CD14-positive monocyte (primary cell): Measurements from ENCODE around the gene EMC8. TPM values are rescaled to one million over a fixed set of nuclear protein-coding genes. Genes with fewer than 3 reads are reported as not detected.

Experiments used
- DNase-seq, 3 donors: peaks; one replicate each; pipeline ENCODE4 v3.0.0-alpha.2; 2011 to 2022
- H2AFZ ChIP-seq: 2 replicates; pipeline ENCODE4 v1.6.0; 2012; ENCODE audit warnings: mild to moderate bottlenecking, low read depth, low read length, inconsistent platforms; ENCODE audit not compliant: insufficient read depth, poor library complexity, severe bottlenecking
- H3K27ac ChIP-seq, 2 donors: 1 replicate in 1 of 2; 2 replicates in 1 of 2; pipeline ENCODE4 v1.5.1; 2012 to 2013; ENCODE audit warnings: low read length in 2 of 2, control low read depth in 1 of 2, inconsistent platforms in 1 of 2, low read depth in 1 of 2, mild to moderate bottlenecking in 1 of 2
- H3K27me3 ChIP-seq, 2 donors: one replicate each; pipeline versions ENCODE4 v1.6.0 to v1.6.1; 2011 to 2013; ENCODE audit warnings: low read length in 2 of 2; ENCODE audit not compliant: control insufficient read depth in 2 of 2, insufficient read depth in 2 of 2
- H3K36me3 ChIP-seq, 2 donors: replicated peaks in 1 of 2; 1 replicate in 1 of 2; 2 replicates in 1 of 2; pipeline versions ENCODE4 v1.5.1 to v1.6.1; 2012 to 2013; ENCODE audit warnings: low read length in 2 of 2, control low read depth in 1 of 2, inconsistent platforms in 1 of 2, mild to moderate bottlenecking in 1 of 2; ENCODE audit not compliant: insufficient read depth in 2 of 2, control insufficient read depth in 1 of 2
- H3K4me1 ChIP-seq, 2 donors: 1 replicate in 1 of 2; 2 replicates in 1 of 2; pipeline versions ENCODE4 v1.5.1 to v1.6.1; 2012 to 2013; ENCODE audit warnings: low read length in 2 of 2, control low read depth in 1 of 2, inconsistent platforms in 1 of 2, mild to moderate bottlenecking in 1 of 2, moderate library complexity in 1 of 2; ENCODE audit not compliant: insufficient read depth in 2 of 2, control insufficient read depth in 1 of 2
- H3K4me2 ChIP-seq: replicated peaks from 2 replicates; pipeline ENCODE3; 2012; ENCODE audit warnings: low read length, moderate library complexity, mild to moderate bottlenecking; ENCODE audit not compliant: poor library complexity, severe bottlenecking; ENCODE audit errors: extremely low read depth
- H3K4me3 ChIP-seq, 3 experiments: fragments of 200-600 bp in 1 of 3; sonication (generic) in 1 of 3; replicated peaks in 1 of 3; 1 replicate in 2 of 3; 2 replicates in 1 of 3; pipeline ENCODE4 v1.5.1; 2011 to 2013; ENCODE audit warnings: low read length in 3 of 3, mild to moderate bottlenecking in 3 of 3, control low read depth in 2 of 3, low read depth in 2 of 3, inconsistent platforms in 1 of 3, moderate library complexity in 1 of 3
- H3K79me2 ChIP-seq: 2 replicates; pipeline ENCODE4 v1.6.0; 2012; ENCODE audit warnings: mild to moderate bottlenecking, control low read depth, inconsistent platforms, low read length, moderate library complexity; ENCODE audit not compliant: insufficient read depth
- H3K9ac ChIP-seq: 2 replicates; pipeline ENCODE4 v1.6.0; 2017; ENCODE audit warnings: low read length, mild to moderate bottlenecking; ENCODE audit not compliant: insufficient read depth, poor library complexity, severe bottlenecking
- H3K9me3 ChIP-seq, 2 donors: replicated peaks in 1 of 2; 1 replicate in 1 of 2; 2 replicates in 1 of 2; pipeline versions ENCODE4 v1.5.1 to v1.6.1; 2012 to 2013; ENCODE audit warnings: low read length in 2 of 2, control low read depth in 1 of 2; ENCODE audit not compliant: control insufficient read depth in 1 of 2, insufficient read depth in 1 of 2
- H4K20me1 ChIP-seq: 2 replicates; pipeline ENCODE4 v1.6.0; 2012; ENCODE audit warnings: mild to moderate bottlenecking, low read length, control low read depth, moderate library complexity; ENCODE audit not compliant: insufficient read depth
- H3K27ac Mint-ChIP-seq, 7 donors: one replicate each; pipeline ENCODE4 v1.8.0; 2020; ENCODE audit warnings: mild to moderate bottlenecking in 7 of 7, mixed read lengths in 7 of 7, moderate library complexity in 6 of 7, inconsistent platforms in 2 of 7
- H3K27me3 Mint-ChIP-seq, 3 donors: one replicate each; pipeline ENCODE4 v1.8.0; 2021 to 2022; ENCODE audit warnings: low read depth in 3 of 3, mild to moderate bottlenecking in 3 of 3, mixed read lengths in 3 of 3, moderate library complexity in 3 of 3, inconsistent platforms in 1 of 3
- H3K36me3 Mint-ChIP-seq, 2 donors: one replicate each; pipeline ENCODE4 v1.8.0; 2020; ENCODE audit warnings: mixed read lengths in 2 of 2, inconsistent platforms in 1 of 2, mild to moderate bottlenecking in 1 of 2
- H3K4me1 Mint-ChIP-seq: one replicate; pipeline ENCODE4 v1.8.0; 2020; ENCODE audit warnings: mild to moderate bottlenecking, mixed read lengths
- H3K4me3 Mint-ChIP-seq, 2 donors: one replicate each; pipeline ENCODE4 v1.8.0; 2020; ENCODE audit warnings: mild to moderate bottlenecking in 2 of 2, mixed read lengths in 2 of 2, moderate library complexity in 1 of 2
- H3K9me3 Mint-ChIP-seq, 7 donors: one replicate each; pipeline ENCODE4 v1.8.0; 2020 to 2022; ENCODE audit warnings: mixed read lengths in 7 of 7, mild to moderate bottlenecking in 6 of 7, moderate library complexity in 6 of 7, inconsistent platforms in 2 of 7
- WGBS: methylation state at CpG from one replicate; pipeline ENCODE4 v1.1.5; 2013; ENCODE audit warnings: missing lambda C conversion rate; ENCODE audit not compliant: insufficient coverage; 5-methylcytosine and 5-hydroxymethylcytosine counted together
- intact Hi-C, 2 donors: fragments of 100-400 bp; cut with micrococcal nuclease; formaldehyde crosslinking; loops; one replicate each; pipeline versions ENCODE4 v1.15.0 to v1.15.1; 2023
- polyA plus RNA-seq, 3 donors: library from polyadenylated mRNA; depleted of rRNA in 1 of 3; unstranded in 2 of 3; stranded (reverse) in 1 of 3; fragments of 300-500 nt in 2 of 3; fragments of >200 nt in 1 of 3; fragmentation: Illumina TruSeq in 2 of 3; gene quantifications; 1 replicate in 2 of 3; 2 replicates in 1 of 3; pipeline ENCODE4 v1.2.3, GENCODE V29; 2012 to 2021
- TF ChIP-seq, protein P1 (sequence below): fragments of 200-600 bp; IDR thresholded peaks from one replicate; pipeline ENCODE4 v1.8.0; 2022; ENCODE audit warnings: antibody characterized with exemption, mild to moderate bottlenecking

The EMC8 gene
- polyA plus RNA-seq, 3 donors, result 28.2 to 30.0 (median 29.9) TPM

DNA sequence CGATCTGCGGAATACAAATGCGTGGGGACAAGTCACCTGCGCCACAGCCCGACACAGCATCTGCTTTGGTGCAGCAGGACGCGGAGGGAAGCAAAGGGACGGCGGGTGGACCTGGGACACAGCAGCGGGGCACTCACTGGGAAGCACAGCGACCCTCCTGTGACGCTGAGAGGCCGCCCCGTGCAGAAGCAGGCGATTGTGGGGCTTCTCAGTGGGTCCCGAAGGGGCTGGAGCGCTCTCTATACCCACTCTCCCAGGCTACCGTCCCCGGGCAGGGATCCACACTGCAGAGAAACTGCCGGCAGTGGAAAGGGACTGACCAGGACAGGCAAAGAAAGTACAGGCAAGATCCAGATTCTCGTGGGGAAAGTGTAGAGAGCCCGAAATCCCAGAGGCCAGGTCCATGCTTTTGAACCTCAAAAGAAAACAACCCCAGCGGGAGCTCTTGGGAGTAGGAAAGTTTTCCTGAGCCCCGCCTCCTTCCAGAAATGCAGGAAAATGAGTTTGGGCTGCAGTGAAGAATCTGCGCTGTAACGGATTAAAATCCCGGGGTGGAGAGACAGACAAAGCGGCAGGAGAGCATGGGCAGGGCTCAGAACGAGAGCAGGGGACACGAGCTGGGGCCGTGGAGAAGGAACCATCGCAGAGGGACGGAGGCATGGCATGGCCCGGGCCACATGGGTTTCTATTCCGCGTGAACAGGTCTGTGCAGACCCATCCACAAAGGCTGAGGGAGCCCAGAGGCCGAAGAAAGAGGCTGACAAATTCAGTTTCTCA, 12.9 kb upstream of the EMC8 start:
- H3K4me2 ChIP-seq, result no peak overlapping the region
- H3K9me3 ChIP-seq, result no peaks in the 10 kb centered on the region
- H3K36me3 ChIP-seq, result peaks cover under 1 to 1% of the 10 kb centered on the region in 2 donors
- Mint-ChIP-seq H3K9me3 (peaks cover 0 to 3% (median 0%) of the 10 kb centered on the region in 7 donors), H3K4me3 (peak overlapping the region in 1 of 2 donors; percentile 56), H3K27me3 (peaks cover 38 to 53% (median 51%) of the 10 kb centered on the region in 3 donors), H3K4me1 (no peaks in the 10 kb centered on the region), H3K36me3 (peaks cover 0 to 3% of the 10 kb centered on the region in 2 donors), H3K27ac (no peak overlapping the region)
- 52% methylated on average over 32 of the region's 37 CpGs for WGBS
- no peak for DNase-seq
- TF ChIP-seq, protein P1, sequence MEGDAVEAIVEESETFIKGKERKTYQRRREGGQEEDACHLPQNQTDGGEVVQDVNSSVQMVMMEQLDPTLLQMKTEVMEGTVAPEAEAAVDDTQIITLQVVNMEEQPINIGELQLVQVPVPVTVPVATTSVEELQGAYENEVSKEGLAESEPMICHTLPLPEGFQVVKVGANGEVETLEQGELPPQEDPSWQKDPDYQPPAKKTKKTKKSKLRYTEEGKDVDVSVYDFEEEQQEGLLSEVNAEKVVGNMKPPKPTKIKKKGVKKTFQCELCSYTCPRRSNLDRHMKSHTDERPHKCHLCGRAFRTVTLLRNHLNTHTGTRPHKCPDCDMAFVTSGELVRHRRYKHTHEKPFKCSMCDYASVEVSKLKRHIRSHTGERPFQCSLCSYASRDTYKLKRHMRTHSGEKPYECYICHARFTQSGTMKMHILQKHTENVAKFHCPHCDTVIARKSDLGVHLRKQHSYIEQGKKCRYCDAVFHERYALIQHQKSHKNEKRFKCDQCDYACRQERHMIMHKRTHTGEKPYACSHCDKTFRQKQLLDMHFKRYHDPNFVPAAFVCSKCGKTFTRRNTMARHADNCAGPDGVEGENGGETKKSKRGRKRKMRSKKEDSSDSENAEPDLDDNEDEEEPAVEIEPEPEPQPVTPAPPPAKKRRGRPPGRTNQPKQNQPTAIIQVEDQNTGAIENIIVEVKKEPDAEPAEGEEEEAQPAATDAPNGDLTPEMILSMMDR, result no peak
- H3K27me3 ChIP-seq, result peaks cover 7 to 24% of the 10 kb centered on the region in 2 donors
- H3K79me2 ChIP-seq, result no peaks in the 10 kb centered on the region
- no peak overlapping the region for H3K9ac ChIP-seq
- no peak overlapping the region for H2AFZ ChIP-seq
- peaks cover under 1% of the 10 kb centered on the region for H4K20me1 ChIP-seq
- no peak overlapping the region for H3K27ac ChIP-seq
- H3K4me3 ChIP-seq, result no peak overlapping the region
- intact Hi-C loops, result no loop called here
- no peaks in the 10 kb centered on the region for H3K4me1 ChIP-seq

DNA sequence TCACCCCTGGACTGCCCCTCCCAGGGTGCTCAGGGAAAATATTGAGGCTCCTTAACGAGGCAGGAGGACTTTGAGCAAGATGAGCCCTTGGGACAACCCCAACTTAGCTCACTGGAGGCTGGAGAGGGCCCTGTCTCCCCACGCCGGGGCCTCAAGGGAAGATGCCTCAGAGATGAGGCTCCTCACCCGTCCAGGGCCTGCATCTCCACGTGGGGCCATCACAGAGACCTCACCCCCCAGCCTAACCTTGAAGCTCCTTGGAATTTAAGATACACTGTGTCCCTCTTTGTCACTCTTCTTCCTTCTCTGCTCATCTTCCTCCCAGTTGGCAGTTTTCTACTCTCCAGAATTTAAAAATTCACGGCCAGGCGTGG, 11.4 kb upstream of the EMC8 start:
- no peak for DNase-seq
- TF ChIP-seq, protein P1, result no peak
- no peaks in the 10 kb centered on the region for H3K4me1 ChIP-seq
- WGBS, result 98% methylated on average over 5 of the region's 7 CpGs
- no peak overlapping the region for H3K4me3 ChIP-seq
- peaks cover 7 to 24% of the 10 kb centered on the region in 2 donors for H3K27me3 ChIP-seq
- no peak overlapping the region for H3K9ac ChIP-seq
- no peak overlapping the region for H3K27ac ChIP-seq
- no peak overlapping the region for H3K27ac Mint-ChIP-seq
- peaks cover 13 to 18% of the 10 kb centered on the region in 2 donors for H3K36me3 Mint-ChIP-seq
- no peaks in the 10 kb centered on the region for H3K79me2 ChIP-seq
- no peaks in the 10 kb centered on the region for H3K9me3 ChIP-seq
- peak overlapping the region in 1 of 2 donors; percentile 32 for H3K4me3 Mint-ChIP-seq
- peaks cover 0 to 3% (median 0%) of the 10 kb centered on the region in 7 donors for H3K9me3 Mint-ChIP-seq
- no peak overlapping the region for H2AFZ ChIP-seq
- H3K36me3 ChIP-seq, result peaks cover 15 to 16% of the 10 kb centered on the region in 2 donors
- H3K27me3 Mint-ChIP-seq, result peaks cover 39 to 53% (median 48%) of the 10 kb centered on the region in 3 donors
- no peaks in the 10 kb centered on the region for H3K4me1 Mint-ChIP-seq
- H3K4me2 ChIP-seq, result no peak overlapping the region
- intact Hi-C loops, result no loop called here
- peaks cover 14% of the 10 kb centered on the region for H4K20me1 ChIP-seq
